GM12878 (cell line): ENCODE data around the gene CEACAM5.

Experiments used
- CHD2 ChIP-seq: IDR thresholded peaks from 2 replicates; pipeline ENCODE4 v1.6.1; 2011; ENCODE audit warnings: low read depth, low read length, improper control_type of control experiment, borderline replicate concordance
- GATAD2B ChIP-seq: fragments of 450-650 bp; conservative IDR thresholded peaks from 2 replicates; pipeline ENCODE4 v1.6.1; 2017; ENCODE audit warnings: low read depth, mild to moderate bottlenecking, moderate library complexity
- JUNB ChIP-seq: IDR thresholded peaks from 2 replicates; pipeline ENCODE4 v1.6.1; 2016; ENCODE audit warnings: antibody characterized with exemption, mild to moderate bottlenecking
- KAT2A ChIP-seq: conservative IDR thresholded peaks from 2 replicates; pipeline ENCODE4 v1.6.1; 2011; ENCODE audit warnings: low read depth, low read length; ENCODE audit not compliant: control insufficient read depth
- POLR2A ChIP-seq: IDR thresholded peaks from 2 replicates; pipeline ENCODE4 v1.6.1; 2011; ENCODE audit warnings: low read depth, mild to moderate bottlenecking, low read length
- RAD21 ChIP-seq: IDR thresholded peaks from 2 replicates; pipeline ENCODE4 v1.6.1; 2011; ENCODE audit warnings: mild to moderate bottlenecking, low read depth, low read length, moderate library complexity; ENCODE audit not compliant: insufficient read depth
- SIX5 ChIP-seq: IDR thresholded peaks from 2 replicates; pipeline ENCODE4 v1.6.1; 2011; ENCODE audit warnings: mild to moderate bottlenecking, low read depth, low read length, moderate library complexity; ENCODE audit not compliant: severe bottlenecking
- SREBF1 ChIP-seq: IDR thresholded peaks from 2 replicates; pipeline ENCODE4 v1.6.1; 2012; ENCODE audit warnings: mild to moderate bottlenecking, low read length
- TCF12 ChIP-seq: IDR thresholded peaks from 2 replicates; pipeline ENCODE4 v1.6.1; 2011; ENCODE audit warnings: low read depth, mild to moderate bottlenecking, low read length
- TCF3 ChIP-seq: IDR thresholded peaks from 2 replicates; pipeline ENCODE4 v1.6.1; 2012; ENCODE audit warnings: low read depth, mild to moderate bottlenecking, low read length, borderline replicate concordance; ENCODE audit not compliant: insufficient read depth
- TF ChIP-seq, protein P1 (sequence below): IDR thresholded peaks from 2 replicates; pipeline ENCODE4 v1.6.1; 2011; ENCODE audit warnings: borderline replicate concordance, low read depth, mild to moderate bottlenecking, moderate library complexity, mixed read lengths, low read length; ENCODE audit not compliant: insufficient read depth; ENCODE audit errors: extremely low read length
- TF ChIP-seq, protein P2 (sequence below), 3 experiments: IDR thresholded peaks in 2 of 3; conservative IDR thresholded peaks in 1 of 3; 2 replicates each; pipeline ENCODE4 v1.5.1; 2011; ENCODE audit warnings: low read depth in 3 of 3, low read length in 3 of 3, mild to moderate bottlenecking in 3 of 3, control low read depth in 2 of 3, moderate library complexity in 2 of 3, inconsistent platforms in 1 of 3, mixed read lengths in 1 of 3; ENCODE audit not compliant: control insufficient read depth in 2 of 3, insufficient read depth in 1 of 3; ENCODE audit errors: extremely low read depth in 1 of 3
- TF ChIP-seq, protein P3 (sequence below): IDR thresholded peaks from 2 replicates; pipeline ENCODE4 v1.6.1; 2012; ENCODE audit warnings: low read depth, low read length, improper control_type of control experiment

GRCh38 chr19:41702171-41702651 lies 6.2 kb upstream of the CEACAM5 start:
- TF ChIP-seq SREBF1 (no peak), TCF12 (no peak), TCF3 (no peak), KAT2A (no peak), SIX5 (no peak), RAD21 (no peak), CHD2 (no peak), GATAD2B (no peak), JUNB (no peak), POLR2A (no peak)
- TF ChIP-seq, protein P1, sequence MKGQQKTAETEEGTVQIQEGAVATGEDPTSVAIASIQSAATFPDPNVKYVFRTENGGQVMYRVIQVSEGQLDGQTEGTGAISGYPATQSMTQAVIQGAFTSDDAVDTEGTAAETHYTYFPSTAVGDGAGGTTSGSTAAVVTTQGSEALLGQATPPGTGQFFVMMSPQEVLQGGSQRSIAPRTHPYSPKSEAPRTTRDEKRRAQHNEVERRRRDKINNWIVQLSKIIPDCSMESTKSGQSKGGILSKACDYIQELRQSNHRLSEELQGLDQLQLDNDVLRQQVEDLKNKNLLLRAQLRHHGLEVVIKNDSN = no peak
- TF ChIP-seq, protein P2, sequence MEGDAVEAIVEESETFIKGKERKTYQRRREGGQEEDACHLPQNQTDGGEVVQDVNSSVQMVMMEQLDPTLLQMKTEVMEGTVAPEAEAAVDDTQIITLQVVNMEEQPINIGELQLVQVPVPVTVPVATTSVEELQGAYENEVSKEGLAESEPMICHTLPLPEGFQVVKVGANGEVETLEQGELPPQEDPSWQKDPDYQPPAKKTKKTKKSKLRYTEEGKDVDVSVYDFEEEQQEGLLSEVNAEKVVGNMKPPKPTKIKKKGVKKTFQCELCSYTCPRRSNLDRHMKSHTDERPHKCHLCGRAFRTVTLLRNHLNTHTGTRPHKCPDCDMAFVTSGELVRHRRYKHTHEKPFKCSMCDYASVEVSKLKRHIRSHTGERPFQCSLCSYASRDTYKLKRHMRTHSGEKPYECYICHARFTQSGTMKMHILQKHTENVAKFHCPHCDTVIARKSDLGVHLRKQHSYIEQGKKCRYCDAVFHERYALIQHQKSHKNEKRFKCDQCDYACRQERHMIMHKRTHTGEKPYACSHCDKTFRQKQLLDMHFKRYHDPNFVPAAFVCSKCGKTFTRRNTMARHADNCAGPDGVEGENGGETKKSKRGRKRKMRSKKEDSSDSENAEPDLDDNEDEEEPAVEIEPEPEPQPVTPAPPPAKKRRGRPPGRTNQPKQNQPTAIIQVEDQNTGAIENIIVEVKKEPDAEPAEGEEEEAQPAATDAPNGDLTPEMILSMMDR (IDR thresholded peaks at IDR 0.05 in 2 of 3, conservative IDR thresholded peaks at IDR 0.05 in 1 of 3; ENCODE audit: control insufficient read depth in 2 of 3, extremely low read depth in 1 of 3, insufficient read depth in 1 of 3, low read depth in 3 of 3, low read length in 3 of 3) = no peak
- TF ChIP-seq, protein P3, sequence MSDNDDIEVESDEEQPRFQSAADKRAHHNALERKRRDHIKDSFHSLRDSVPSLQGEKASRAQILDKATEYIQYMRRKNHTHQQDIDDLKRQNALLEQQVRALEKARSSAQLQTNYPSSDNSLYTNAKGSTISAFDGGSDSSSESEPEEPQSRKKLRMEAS = no peak
